Neural cell (in vitro differentiated cells): ENCODE results near the gene TRIM72. TPM values are rescaled to one million over a fixed set of nuclear protein-coding genes. Genes with fewer than 3 reads are reported as not detected.

Source experiments
- H2AFZ ChIP-seq: fragments of 200-600, 300-800 bp; sonication (generic), shearing (Covaris generic); 2 replicates; pipeline ENCODE4 v1.6.0; 2014; ENCODE audit warnings: low read depth, mild to moderate bottlenecking, antibody characterized with exemption, low read length, moderate library complexity
- H3F3A ChIP-seq: fragments of 200-600 bp; shearing (Covaris generic); 2 replicates; pipeline ENCODE4 v1.6.1; 2016; ENCODE audit warnings: mild to moderate bottlenecking, moderate library complexity, mixed read lengths, antibody characterized with exemption, low read length; ENCODE audit not compliant: insufficient read depth, poor library complexity, severe bottlenecking
- H3K27ac ChIP-seq: fragments of 200-600, 300-800 bp; sonication (generic), shearing (Covaris generic); 2 replicates; pipeline ENCODE4 v1.5.1; 2014; ENCODE audit warnings: mild to moderate bottlenecking, low read length, moderate library complexity
- H3K27me3 ChIP-seq: fragments of 300-800, 200-600 bp; sonication (generic), shearing (Covaris generic); 2 replicates; pipeline ENCODE4 v1.6.0; 2014; ENCODE audit warnings: mild to moderate bottlenecking, low read depth, low read length, moderate library complexity; ENCODE audit not compliant: insufficient read depth
- H3K36me3 ChIP-seq: fragments of 300-800, 200-600 bp; sonication (generic), shearing (Covaris generic); 2 replicates; pipeline ENCODE4 v1.5.1; 2014; ENCODE audit warnings: mild to moderate bottlenecking, antibody characterized with exemption, low read length, moderate library complexity; ENCODE audit not compliant: insufficient read depth
- H3K4me2 ChIP-seq: fragments of 300-800, 200-600 bp; sonication (generic), shearing (Covaris generic); 2 replicates; pipeline ENCODE4 v1.6.0; 2014; ENCODE audit warnings: mild to moderate bottlenecking, low read length
- H3K4me3 ChIP-seq: fragments of 300-800, 200-600 bp; sonication (generic), shearing (Covaris generic); 2 replicates; pipeline ENCODE4 v1.5.1; 2014; ENCODE audit warnings: mild to moderate bottlenecking, low read length, moderate library complexity
- H3K79me2 ChIP-seq: fragments of 200-600 bp; shearing (Covaris generic); replicated peaks from 2 replicates; pipeline ENCODE4 v1.6.0; 2014; ENCODE audit warnings: mild to moderate bottlenecking, low read length, moderate library complexity; ENCODE audit not compliant: insufficient read depth
- H3K9ac ChIP-seq: fragments of 300-800, 200-600 bp; sonication (generic), shearing (Covaris generic); 2 replicates; pipeline ENCODE4 v1.6.1; 2016; ENCODE audit warnings: mild to moderate bottlenecking, low read length, mixed read lengths
- H3K9me2 ChIP-seq: fragments of 200-600 bp; shearing (Covaris generic); 2 replicates; pipeline ENCODE4 v1.6.1; 2016; ENCODE audit warnings: mild to moderate bottlenecking, low read length, mixed read lengths; ENCODE audit not compliant: insufficient read depth
- H3K9me3 ChIP-seq: fragments of 200-600, 300-800 bp; sonication (generic), shearing (Covaris generic); 2 replicates; pipeline ENCODE4 v1.6.1; 2016; ENCODE audit warnings: mild to moderate bottlenecking, mixed run types, low read length, moderate library complexity, mixed read lengths
- H4K20me1 ChIP-seq: fragments of 200-600 bp; shearing (Covaris generic); 2 replicates; pipeline ENCODE4 v1.6.1; 2016; ENCODE audit warnings: mild to moderate bottlenecking, mixed run types; ENCODE audit not compliant: insufficient read depth
- CTCF ChIP-seq: fragments of 450-650 bp; IDR thresholded peaks from 2 replicates; pipeline ENCODE4 v1.5.1; 2014; ENCODE audit warnings: antibody characterized with exemption, mild to moderate bottlenecking, moderate library complexity; ENCODE audit not compliant: poor library complexity, severe bottlenecking
- EP300 ChIP-seq: fragments of 450-650 bp; conservative IDR thresholded peaks from 2 replicates; pipeline ENCODE4 v1.6.1; 2014; ENCODE audit warnings: antibody characterized with exemption, mild to moderate bottlenecking, moderate library complexity; ENCODE audit not compliant: poor library complexity, severe bottlenecking
- EZH2 ChIP-seq: fragments of 200-600, 300-800 bp; shearing (Covaris generic), sonication (generic); IDR thresholded peaks from 2 replicates; pipeline ENCODE4 v1.6.1; 2014; ENCODE audit warnings: antibody characterized with exemption, low read length, borderline replicate concordance, mild to moderate bottlenecking; ENCODE audit not compliant: insufficient read depth, poor library complexity, severe bottlenecking
- MXI1 ChIP-seq: fragments of 450-650 bp; conservative IDR thresholded peaks from 2 replicates; pipeline ENCODE4 v1.6.1; 2014; ENCODE audit warnings: antibody characterized with exemption, mild to moderate bottlenecking; ENCODE audit not compliant: poor library complexity, severe bottlenecking
- POLR2AphosphoS5 ChIP-seq: IDR thresholded peaks from 2 replicates; pipeline ENCODE4 v1.6.1; 2012
- RAD21 ChIP-seq: fragments of 450-650 bp; conservative IDR thresholded peaks from 2 replicates; pipeline ENCODE4 v1.6.1; 2014; ENCODE audit warnings: antibody characterized with exemption, mild to moderate bottlenecking, moderate library complexity
- REST ChIP-seq: IDR thresholded peaks from 2 replicates; pipeline ENCODE4 v1.6.1; 2012; ENCODE audit warnings: borderline replicate concordance
- SMC3 ChIP-seq: fragments of 450-650 bp; conservative IDR thresholded peaks from 2 replicates; pipeline ENCODE4 v1.6.1; 2014; ENCODE audit warnings: antibody characterized with exemption, mild to moderate bottlenecking, moderate library complexity; ENCODE audit not compliant: poor library complexity
- TAF1 ChIP-seq: IDR thresholded peaks from 2 replicates; pipeline ENCODE4 v1.6.1; 2012; ENCODE audit warnings: low read depth
- polyA plus RNA-seq: library from polyadenylated mRNA; depleted of rRNA; stranded (reverse); fragments of >200 nt; gene quantifications from 2 replicates; pipeline ENCODE4 v1.2.3, GENCODE V29; 2014

The TRIM72 gene
- polyA plus RNA-seq, 1 donor from 2014 or later = 0.05 TPM

- H3K36me3 ChIP-seq = no peaks in the 10 kb centered on the region
- no peak overlapping the region for H3K9ac ChIP-seq
- no peak overlapping the region for H3K4me3 ChIP-seq
- H3K27me3 ChIP-seq = no peaks in the 10 kb centered on the region
- H3K4me2 ChIP-seq = no peak overlapping the region
- no peak overlapping the region for H2AFZ ChIP-seq
- no peaks in the 10 kb centered on the region for H3K9me3 ChIP-seq
- H3K27ac ChIP-seq = no peak overlapping the region
- no peaks in the 10 kb centered on the region for H3K79me2 ChIP-seq
- TF ChIP-seq REST (no peak), TAF1 (no peak)
- no peaks in the 10 kb centered on the region for H3F3A ChIP-seq
- no peaks in the 10 kb centered on the region for H3K9me2 ChIP-seq
- no peaks in the 10 kb centered on the region for H4K20me1 ChIP-seq
Observed at GRCh38 chr16:31274831-31275816, 61.2 kb downstream of the TRIM72 start.

- H3K27ac ChIP-seq = no peak overlapping the region
Observed at GRCh38 chr16:31276600-31276999, 62.7 kb downstream of the TRIM72 start.

More at GRCh38 chr16:31276600-31276999, 62.7 kb downstream of the TRIM72 start:
- Histone ChIP-seq H3K9me3 (no peaks in the 10 kb centered on the region), H3K9me2 (no peaks in the 10 kb centered on the region), H4K20me1 (no peaks in the 10 kb centered on the region), H3K4me3 (no peak overlapping the region), H3K27me3 (no peaks in the 10 kb centered on the region), H3K79me2 (no peaks in the 10 kb centered on the region), H3F3A (no peaks in the 10 kb centered on the region), H3K36me3 (no peaks in the 10 kb centered on the region), H2AFZ (no peak overlapping the region), H3K9ac (no peak overlapping the region), H3K4me2 (no peak overlapping the region)
- TF ChIP-seq EP300 (no peak), EZH2 (no peak), POLR2AphosphoS5 (no peak), REST (no peak), TAF1 (no peak), MXI1 (no peak), CTCF (no peak), SMC3 (no peak), RAD21 (no peak)
